Fibroblast of lung (primary cell): Measurements from ENCODE around the gene INHBE. TPM values are rescaled to one million over a fixed set of nuclear protein-coding genes. Genes with fewer than 3 reads are reported as not detected.
A peak's percentile ranks its signal among the peaks of the same experiment; 100 is the strongest.

Experiments used
- DNase-seq, 2 donors: peaks; one replicate each; pipeline versions ENCODE4 v3.0.0 to v3.0.0-alpha.2; 2010; ENCODE audit warnings: low read depth in 2 of 2
- H2AFZ ChIP-seq: 2 replicates; pipeline ENCODE4 v1.5.1; 2012; ENCODE audit warnings: low read length, control low read depth, inconsistent platforms
- H3K27ac ChIP-seq: 2 replicates; pipeline ENCODE4 v1.5.1; 2011; ENCODE audit warnings: low read length, control low read depth; ENCODE audit not compliant: insufficient read depth
- H3K27me3 ChIP-seq: 2 replicates; pipeline ENCODE4 v1.5.1; 2011; ENCODE audit warnings: mild to moderate bottlenecking, low read length; ENCODE audit not compliant: control insufficient read depth, insufficient read depth
- H3K36me3 ChIP-seq: 2 replicates; pipeline ENCODE4 v1.5.1; 2011; ENCODE audit warnings: low read length; ENCODE audit not compliant: control insufficient read depth, insufficient read depth
- H3K4me1 ChIP-seq: 2 replicates; pipeline ENCODE4 v1.5.1; 2011; ENCODE audit warnings: low read length; ENCODE audit not compliant: control insufficient read depth, insufficient read depth; ENCODE audit errors: extremely low read depth
- H3K4me2 ChIP-seq: 2 replicates; pipeline ENCODE4 v1.5.1; 2011; ENCODE audit warnings: low read length, control low read depth; ENCODE audit not compliant: insufficient read depth; ENCODE audit errors: extremely low read depth
- H3K4me3 ChIP-seq, 4 experiments: fragments of 200-600 bp in 1 of 4; sonication (generic) in 1 of 4; replicated peaks in 1 of 4; 2 replicates each; pipeline ENCODE4 v1.5.1; 2011 to 2016; ENCODE audit warnings: low read length in 4 of 4, low read depth in 3 of 4, mild to moderate bottlenecking in 3 of 4, control low read depth in 2 of 4, inconsistent platforms in 1 of 4, mixed read lengths in 1 of 4; ENCODE audit not compliant: insufficient read depth in 1 of 4; ENCODE audit errors: control extremely low read depth in 1 of 4
- H3K79me2 ChIP-seq: 2 replicates; pipeline ENCODE4 v1.5.1; 2012; ENCODE audit warnings: mild to moderate bottlenecking, low read length, inconsistent platforms; ENCODE audit not compliant: control insufficient read depth, insufficient read depth
- H3K9ac ChIP-seq: 2 replicates; pipeline ENCODE4 v1.5.1; 2011; ENCODE audit warnings: mild to moderate bottlenecking, low read length, control low read depth; ENCODE audit not compliant: insufficient read depth
- H3K9me3 ChIP-seq: 2 replicates; pipeline ENCODE4 v1.5.1; 2012; ENCODE audit warnings: low read depth, low read length; ENCODE audit not compliant: control insufficient read depth, insufficient read depth
- H4K20me1 ChIP-seq: 2 replicates; pipeline ENCODE4 v1.5.1; 2011; ENCODE audit warnings: low read length; ENCODE audit not compliant: control insufficient read depth, insufficient read depth; ENCODE audit errors: extremely low read depth
- EZH2 ChIP-seq: IDR thresholded peaks from 2 replicates; pipeline ENCODE4 v1.5.1; 2012; ENCODE audit warnings: low read length, control low read depth, mild to moderate bottlenecking; ENCODE audit errors: missing control alignments
- polyA plus RNA-seq, 2 donors: library from polyadenylated mRNA; depleted of rRNA in 1 of 2; stranded (reverse) in 1 of 2; unstranded in 1 of 2; fragments of >200 nt; gene quantifications; 2 replicates each; pipeline ENCODE4 v1.2.1, GENCODE V29; 2011 to 2012; ENCODE audit warnings: missing spikeins in 1 of 2
- total RNA-seq: library from RNA; depleted of rRNA; stranded (reverse); fragments of >200 nt; gene quantifications from 2 replicates; pipeline ENCODE4 v1.2.1, GENCODE V29; 2014
- TF ChIP-seq, protein P1 (sequence below), 2 donors: IDR thresholded peaks in 1 of 2; conservative IDR thresholded peaks in 1 of 2; 1 replicate in 1 of 2; 2 replicates in 1 of 2; pipeline ENCODE4 v1.5.1; 2011 to 2012; ENCODE audit warnings: low read length in 2 of 2, control low read depth in 1 of 2, inconsistent platforms in 1 of 2, low read depth in 1 of 2, mild to moderate bottlenecking in 1 of 2

Gene INHBE
- total and polyA plus RNA-seq, 2 donors (not counting 1 experiment from before 2014, with no cell fraction given): 0.67 to 26.4 TPM

GRCh38 chr12:57485695-57486094 is 30.6 kb downstream of the INHBE start:
- peaks cover 15% of the 10 kb centered on the region for H3K4me1 ChIP-seq

GRCh38 chr12:57487055-57487596 is 32.0 kb downstream of the INHBE start:
- Histone ChIP-seq H4K20me1 (no peaks in the 10 kb centered on the region), H3K4me3 (peak overlapping the region in 1 of 4 experiments; percentile 92), H3K9ac (no peak overlapping the region), H3K4me1 (peaks cover 15% of the 10 kb centered on the region), H2AFZ (peak overlapping the region; percentile 60), H3K79me2 (peaks cover 21% of the 10 kb centered on the region), H3K27ac (no peak overlapping the region), H3K27me3 (no peaks in the 10 kb centered on the region), H3K36me3 (peaks cover 17% of the 10 kb centered on the region), H3K4me2 (peak overlapping the region; percentile 52), H3K9me3 (no peaks in the 10 kb centered on the region)
- TF ChIP-seq, protein P1, sequence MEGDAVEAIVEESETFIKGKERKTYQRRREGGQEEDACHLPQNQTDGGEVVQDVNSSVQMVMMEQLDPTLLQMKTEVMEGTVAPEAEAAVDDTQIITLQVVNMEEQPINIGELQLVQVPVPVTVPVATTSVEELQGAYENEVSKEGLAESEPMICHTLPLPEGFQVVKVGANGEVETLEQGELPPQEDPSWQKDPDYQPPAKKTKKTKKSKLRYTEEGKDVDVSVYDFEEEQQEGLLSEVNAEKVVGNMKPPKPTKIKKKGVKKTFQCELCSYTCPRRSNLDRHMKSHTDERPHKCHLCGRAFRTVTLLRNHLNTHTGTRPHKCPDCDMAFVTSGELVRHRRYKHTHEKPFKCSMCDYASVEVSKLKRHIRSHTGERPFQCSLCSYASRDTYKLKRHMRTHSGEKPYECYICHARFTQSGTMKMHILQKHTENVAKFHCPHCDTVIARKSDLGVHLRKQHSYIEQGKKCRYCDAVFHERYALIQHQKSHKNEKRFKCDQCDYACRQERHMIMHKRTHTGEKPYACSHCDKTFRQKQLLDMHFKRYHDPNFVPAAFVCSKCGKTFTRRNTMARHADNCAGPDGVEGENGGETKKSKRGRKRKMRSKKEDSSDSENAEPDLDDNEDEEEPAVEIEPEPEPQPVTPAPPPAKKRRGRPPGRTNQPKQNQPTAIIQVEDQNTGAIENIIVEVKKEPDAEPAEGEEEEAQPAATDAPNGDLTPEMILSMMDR (conservative IDR thresholded peaks at IDR 0.05 in 1 of 2, IDR thresholded peaks at IDR 0.05 in 1 of 2; ENCODE audit: low read depth in 1 of 2, low read length in 2 of 2): no peak
- TF ChIP-seq EZH2: no peak
- no peak for DNase-seq

More at GRCh38 chr12:57485695-57486094, 30.6 kb downstream of the INHBE start:
- H3K9ac ChIP-seq: no peak overlapping the region
- H3K9me3 ChIP-seq: no peaks in the 10 kb centered on the region
- no peak overlapping the region for H2AFZ ChIP-seq
- H3K79me2 ChIP-seq: peaks cover 21% of the 10 kb centered on the region
- DNase-seq: no peak
- TF ChIP-seq EZH2: no peak
- TF ChIP-seq, protein P1 (conservative IDR thresholded peaks at IDR 0.05 in 1 of 2, IDR thresholded peaks at IDR 0.05 in 1 of 2; ENCODE audit: low read depth in 1 of 2, low read length in 2 of 2): no peak
- H3K4me3 ChIP-seq: no peak overlapping the region
- no peak overlapping the region for H3K27ac ChIP-seq
- no peak overlapping the region for H3K4me2 ChIP-seq
- peaks cover 10% of the 10 kb centered on the region for H3K36me3 ChIP-seq
- H4K20me1 ChIP-seq: no peaks in the 10 kb centered on the region
- H3K27me3 ChIP-seq: peaks cover 7% of the 10 kb centered on the region

GRCh38 chr12:57487597-57488401 is 32.7 kb downstream of the INHBE start, which contains the start of gene MARS1:
TSS of gene MARS1 (plus strand) at chr12:57488068. CDS start at chr12:57488091, 23 bp downstream.
- Histone ChIP-seq H2AFZ (peak within 1 kb of the TSS; percentile 60), H3K4me3 (peak within 1 kb of the TSS; percentile 81 to 99 (median 89)), H3K9me3 (no peaks in the 10 kb centered on the region), H3K4me1 (peaks cover 15% of the 10 kb centered on the region), H3K27me3 (no peaks in the 10 kb centered on the region), H3K9ac (peak within 1 kb of the TSS; percentile 65), H3K4me2 (peak within 1 kb of the TSS; percentile 82), H3K79me2 (peaks cover 21% of the 10 kb centered on the region), H3K36me3 (peaks cover 17% of the 10 kb centered on the region), H4K20me1 (no peaks in the 10 kb centered on the region), H3K27ac (peak within 1 kb of the TSS; percentile 67)
- TF ChIP-seq, protein P1 (conservative IDR thresholded peaks at IDR 0.05 in 1 of 2, IDR thresholded peaks at IDR 0.05 in 1 of 2; ENCODE audit: low read depth in 1 of 2, low read length in 2 of 2): no peak
- no peak for TF ChIP-seq EZH2
- peak; percentile 95 to 97 for DNase-seq
